SK-N-SH (cell line): Measurements from ENCODE around the gene PSMC3IP.
"Not testable (repeated sequence)": the region's sequence is repeated elsewhere in the genome, so short reads cannot be mapped to it uniquely, and the experiment has no call there.

Source experiments
- JUND ChIP-seq: IDR thresholded peaks from 2 replicates; pipeline ENCODE4 v1.4.0; 2012
- NRF1 ChIP-seq: IDR thresholded peaks from 2 replicates; pipeline ENCODE4 v1.6.1; 2012; ENCODE audit warnings: low read depth, mild to moderate bottlenecking, low read length
- POLR2AphosphoS5 ChIP-seq: IDR thresholded peaks from 2 replicates; pipeline ENCODE4 v1.6.1; 2012; ENCODE audit warnings: low read depth, low read length
- TAF1 ChIP-seq: IDR thresholded peaks from 2 replicates; pipeline ENCODE4 v1.6.1; 2012; ENCODE audit warnings: low read depth, mild to moderate bottlenecking, low read length, moderate library complexity, borderline replicate concordance
- TEAD4 ChIP-seq: IDR thresholded peaks from 2 replicates; pipeline ENCODE4 v1.4.0; 2012; ENCODE audit warnings: mild to moderate bottlenecking, borderline replicate concordance; ENCODE audit not compliant: insufficient read depth
- TF ChIP-seq, protein P1 (sequence below): fragments of 150-350 bp; IDR thresholded peaks from 2 replicates; pipeline ENCODE4 v1.6.1; 2017; ENCODE audit warnings: antibody characterized with exemption, low read length, low read depth, borderline replicate concordance
- TF ChIP-seq, protein P2 (sequence below): IDR thresholded peaks from 2 replicates; pipeline ENCODE4 v1.6.1; 2012; ENCODE audit warnings: mild to moderate bottlenecking, low read depth, low read length, moderate library complexity
- TF ChIP-seq, protein P3 (sequence below): fragments of 200-600 bp; sonication (generic); IDR thresholded peaks from 2 replicates; pipeline ENCODE4 v1.6.1; 2017; ENCODE audit warnings: antibody characterized with exemption, mild to moderate bottlenecking, moderate library complexity

DNA sequence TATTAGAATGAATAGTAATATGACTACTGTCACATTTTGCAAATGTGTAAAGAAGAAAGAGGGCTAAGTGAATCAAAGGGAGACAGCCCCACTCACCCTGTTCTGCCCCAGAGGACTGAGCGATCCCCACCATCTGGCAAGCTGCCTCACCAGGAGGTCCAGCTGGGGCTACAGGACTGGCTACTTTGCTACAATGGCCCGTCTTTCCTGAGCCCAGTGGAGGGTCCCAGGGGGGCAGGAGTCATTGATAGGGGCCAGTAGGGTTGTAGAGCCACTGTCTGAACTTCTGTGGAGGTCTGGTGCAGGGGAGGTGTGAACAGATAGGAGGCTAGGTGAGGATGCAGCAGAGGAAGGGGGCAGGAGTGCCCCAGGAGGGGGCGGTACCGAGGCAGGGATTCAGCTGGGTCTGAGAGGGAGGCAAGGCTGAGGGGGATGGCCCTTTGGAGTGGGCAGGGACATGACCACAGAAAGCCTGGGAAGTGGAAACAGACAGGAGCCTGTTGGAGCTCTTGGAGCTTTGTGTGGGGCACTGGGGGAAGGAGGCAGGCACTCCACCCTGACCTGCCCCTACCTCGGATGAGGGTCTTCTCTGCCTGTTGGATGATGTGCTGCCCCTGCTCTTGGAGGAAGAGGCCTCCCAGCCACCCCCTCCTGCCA, 21.4 kb downstream of the PSMC3IP start:
- TF ChIP-seq, protein P1, sequence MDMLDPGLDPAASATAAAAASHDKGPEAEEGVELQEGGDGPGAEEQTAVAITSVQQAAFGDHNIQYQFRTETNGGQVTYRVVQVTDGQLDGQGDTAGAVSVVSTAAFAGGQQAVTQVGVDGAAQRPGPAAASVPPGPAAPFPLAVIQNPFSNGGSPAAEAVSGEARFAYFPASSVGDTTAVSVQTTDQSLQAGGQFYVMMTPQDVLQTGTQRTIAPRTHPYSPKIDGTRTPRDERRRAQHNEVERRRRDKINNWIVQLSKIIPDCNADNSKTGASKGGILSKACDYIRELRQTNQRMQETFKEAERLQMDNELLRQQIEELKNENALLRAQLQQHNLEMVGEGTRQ = not testable (repeated sequence)
- TF ChIP-seq, protein P2, sequence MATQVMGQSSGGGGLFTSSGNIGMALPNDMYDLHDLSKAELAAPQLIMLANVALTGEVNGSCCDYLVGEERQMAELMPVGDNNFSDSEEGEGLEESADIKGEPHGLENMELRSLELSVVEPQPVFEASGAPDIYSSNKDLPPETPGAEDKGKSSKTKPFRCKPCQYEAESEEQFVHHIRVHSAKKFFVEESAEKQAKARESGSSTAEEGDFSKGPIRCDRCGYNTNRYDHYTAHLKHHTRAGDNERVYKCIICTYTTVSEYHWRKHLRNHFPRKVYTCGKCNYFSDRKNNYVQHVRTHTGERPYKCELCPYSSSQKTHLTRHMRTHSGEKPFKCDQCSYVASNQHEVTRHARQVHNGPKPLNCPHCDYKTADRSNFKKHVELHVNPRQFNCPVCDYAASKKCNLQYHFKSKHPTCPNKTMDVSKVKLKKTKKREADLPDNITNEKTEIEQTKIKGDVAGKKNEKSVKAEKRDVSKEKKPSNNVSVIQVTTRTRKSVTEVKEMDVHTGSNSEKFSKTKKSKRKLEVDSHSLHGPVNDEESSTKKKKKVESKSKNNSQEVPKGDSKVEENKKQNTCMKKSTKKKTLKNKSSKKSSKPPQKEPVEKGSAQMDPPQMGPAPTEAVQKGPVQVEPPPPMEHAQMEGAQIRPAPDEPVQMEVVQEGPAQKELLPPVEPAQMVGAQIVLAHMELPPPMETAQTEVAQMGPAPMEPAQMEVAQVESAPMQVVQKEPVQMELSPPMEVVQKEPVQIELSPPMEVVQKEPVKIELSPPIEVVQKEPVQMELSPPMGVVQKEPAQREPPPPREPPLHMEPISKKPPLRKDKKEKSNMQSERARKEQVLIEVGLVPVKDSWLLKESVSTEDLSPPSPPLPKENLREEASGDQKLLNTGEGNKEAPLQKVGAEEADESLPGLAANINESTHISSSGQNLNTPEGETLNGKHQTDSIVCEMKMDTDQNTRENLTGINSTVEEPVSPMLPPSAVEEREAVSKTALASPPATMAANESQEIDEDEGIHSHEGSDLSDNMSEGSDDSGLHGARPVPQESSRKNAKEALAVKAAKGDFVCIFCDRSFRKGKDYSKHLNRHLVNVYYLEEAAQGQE = not testable (repeated sequence)
- not testable (repeated sequence) for TF ChIP-seq NRF1, JUND, TAF1, POLR2AphosphoS5, TEAD4
- TF ChIP-seq, protein P3, sequence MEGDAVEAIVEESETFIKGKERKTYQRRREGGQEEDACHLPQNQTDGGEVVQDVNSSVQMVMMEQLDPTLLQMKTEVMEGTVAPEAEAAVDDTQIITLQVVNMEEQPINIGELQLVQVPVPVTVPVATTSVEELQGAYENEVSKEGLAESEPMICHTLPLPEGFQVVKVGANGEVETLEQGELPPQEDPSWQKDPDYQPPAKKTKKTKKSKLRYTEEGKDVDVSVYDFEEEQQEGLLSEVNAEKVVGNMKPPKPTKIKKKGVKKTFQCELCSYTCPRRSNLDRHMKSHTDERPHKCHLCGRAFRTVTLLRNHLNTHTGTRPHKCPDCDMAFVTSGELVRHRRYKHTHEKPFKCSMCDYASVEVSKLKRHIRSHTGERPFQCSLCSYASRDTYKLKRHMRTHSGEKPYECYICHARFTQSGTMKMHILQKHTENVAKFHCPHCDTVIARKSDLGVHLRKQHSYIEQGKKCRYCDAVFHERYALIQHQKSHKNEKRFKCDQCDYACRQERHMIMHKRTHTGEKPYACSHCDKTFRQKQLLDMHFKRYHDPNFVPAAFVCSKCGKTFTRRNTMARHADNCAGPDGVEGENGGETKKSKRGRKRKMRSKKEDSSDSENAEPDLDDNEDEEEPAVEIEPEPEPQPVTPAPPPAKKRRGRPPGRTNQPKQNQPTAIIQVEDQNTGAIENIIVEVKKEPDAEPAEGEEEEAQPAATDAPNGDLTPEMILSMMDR = not testable (repeated sequence)
